Stimulated activated naive B cell treated with anti-CD40 and anti-IgM and Interleukin-4, amounts not matched to agents 10 μg/mL and 1 μg/mL and 100 μg/mL, for 72 hours (primary cell): Measurements from ENCODE around the gene PHACTR1.

Experiments
- ATAC-seq, 2 donors: fragments of 150-1000 bp; cut with Tn5 transposase; replicated peaks; 2 replicates each; pipeline ENCODE4 v1.10.0; 2021; ENCODE audit warnings: moderate library complexity in 1 of 2
- DNase-seq: peaks from one replicate; pipeline ENCODE4 v3.0.0; 2021
- H3K27ac Mint-ChIP-seq: one replicate; pipeline ENCODE4 v1.8.0; 2022; ENCODE audit warnings: mild to moderate bottlenecking, mixed read lengths
- H3K27me3 Mint-ChIP-seq, 2 donors: one replicate each; pipeline ENCODE4 v1.8.0; 2022; ENCODE audit warnings: mixed read lengths in 2 of 2
- H3K36me3 Mint-ChIP-seq, 2 donors: one replicate each; pipeline ENCODE4 v1.8.0; 2022; ENCODE audit warnings: mixed read lengths in 2 of 2, mild to moderate bottlenecking in 1 of 2
- H3K4me1 Mint-ChIP-seq, 2 donors: one replicate each; pipeline ENCODE4 v1.8.0; 2022; ENCODE audit warnings: mixed read lengths in 2 of 2, mild to moderate bottlenecking in 1 of 2
- H3K4me3 Mint-ChIP-seq, 2 donors: one replicate each; pipeline ENCODE4 v1.8.0; 2022; ENCODE audit warnings: mild to moderate bottlenecking in 2 of 2, mixed read lengths in 2 of 2, moderate library complexity in 1 of 2
- H3K9me3 Mint-ChIP-seq, 2 donors: one replicate each; pipeline ENCODE4 v1.8.0; 2022; ENCODE audit warnings: mixed read lengths in 2 of 2, mild to moderate bottlenecking in 1 of 2

The PHACTR1 gene

DNA sequence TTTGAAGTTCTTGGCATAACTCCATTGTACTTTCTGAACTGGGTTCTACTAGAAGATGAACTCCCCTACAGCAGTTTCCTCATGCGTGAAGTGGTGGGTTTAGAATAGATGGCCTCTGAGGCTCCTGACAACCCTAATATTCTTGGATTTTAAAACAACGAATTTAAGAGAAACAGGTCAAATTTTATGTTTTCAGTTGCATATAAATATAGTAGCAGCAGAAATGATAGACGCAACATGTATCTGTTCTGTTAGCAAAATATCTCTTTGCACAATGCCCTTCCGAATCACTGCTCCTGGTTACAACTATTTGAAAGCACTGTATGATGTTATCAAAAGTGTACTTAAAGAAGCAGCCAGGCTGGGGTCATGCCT is 364.6 kb downstream of the PHACTR1 start:
- DNase-seq (no peak), ATAC-seq (no peak)
- Mint-ChIP-seq H3K27ac (no peak overlapping the region), H3K27me3 (peaks cover 0 to 3% of the 10 kb centered on the region in 2 donors), H3K4me3 (no peak overlapping the region), H3K36me3 (no peaks in the 10 kb centered on the region), H3K4me1 (no peaks in the 10 kb centered on the region), H3K9me3 (peaks cover 2 to 4% of the 10 kb centered on the region in 2 donors)

- ATAC-seq (no peak), DNase-seq (no peak)
- H3K4me1 Mint-ChIP-seq: no peaks in the 10 kb centered on the region
- H3K9me3 Mint-ChIP-seq: peaks cover 3% of the 10 kb centered on the region in 2 donors
- no peaks in the 10 kb centered on the region for H3K36me3 Mint-ChIP-seq
- H3K4me3 Mint-ChIP-seq: no peak overlapping the region
- peak overlapping the region; percentile 6 for H3K27ac Mint-ChIP-seq
- H3K27me3 Mint-ChIP-seq: no peaks in the 10 kb centered on the region
These were observed 372.9 kb downstream of the PHACTR1 start for GRCh38 chr6:13089296-13089994.

DNA sequence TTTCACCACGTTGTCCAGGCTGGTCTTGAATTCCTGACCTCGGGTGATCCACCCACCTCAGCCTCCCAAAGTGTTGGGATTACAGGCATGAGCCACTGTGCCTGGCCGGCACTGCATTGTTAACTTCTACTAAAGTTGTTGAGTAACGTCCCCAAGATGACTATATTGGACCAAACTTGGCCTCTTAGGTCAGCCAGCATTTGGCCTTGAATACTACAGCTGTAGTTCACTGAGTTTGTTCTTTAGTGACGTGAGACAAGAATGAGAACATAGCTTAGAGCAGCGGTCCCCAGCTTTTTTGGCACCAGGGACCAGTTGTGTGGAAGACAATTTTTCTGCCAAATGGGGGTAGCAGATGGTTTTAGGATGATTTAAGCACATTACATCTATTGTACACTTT is 374.6 kb downstream of the PHACTR1 start:
- no peaks in the 10 kb centered on the region for H3K36me3 Mint-ChIP-seq
- H3K27me3 Mint-ChIP-seq: no peaks in the 10 kb centered on the region
- H3K27ac Mint-ChIP-seq: no peak overlapping the region
- ATAC-seq (no peak), DNase-seq (no peak)
- no peaks in the 10 kb centered on the region for H3K4me1 Mint-ChIP-seq
- H3K9me3 Mint-ChIP-seq: peaks cover 3% of the 10 kb centered on the region in 2 donors
- no peak overlapping the region for H3K4me3 Mint-ChIP-seq

GRCh38 chr6:13094781-13095425 is 378.3 kb downstream of the PHACTR1 start:
- Mint-ChIP-seq H3K36me3 (no peaks in the 10 kb centered on the region), H3K27ac (no peak overlapping the region), H3K4me3 (no peak overlapping the region), H3K27me3 (no peaks in the 10 kb centered on the region), H3K9me3 (no peaks in the 10 kb centered on the region), H3K4me1 (no peaks in the 10 kb centered on the region)
- no peak for ATAC-seq
- DNase-seq: no peak

- Mint-ChIP-seq H3K27ac (no peak overlapping the region), H3K27me3 (peaks cover 0 to 2% of the 10 kb centered on the region in 2 donors), H3K4me3 (no peak overlapping the region), H3K4me1 (no peaks in the 10 kb centered on the region), H3K36me3 (no peaks in the 10 kb centered on the region), H3K9me3 (no peaks in the 10 kb centered on the region)
- ATAC-seq: no peak
- no peak for DNase-seq
These were observed 379.5 kb downstream of the PHACTR1 start for GRCh38 chr6:13096084-13096483.

GRCh38 chr6:13097454-13097853 is 380.9 kb downstream of the PHACTR1 start:
- H3K27ac Mint-ChIP-seq: no peak overlapping the region
- no peaks in the 10 kb centered on the region for H3K4me1 Mint-ChIP-seq
- no peaks in the 10 kb centered on the region for H3K9me3 Mint-ChIP-seq
- peaks cover 0 to 6% of the 10 kb centered on the region in 2 donors for H3K27me3 Mint-ChIP-seq
- no peak for ATAC-seq
- H3K4me3 Mint-ChIP-seq: no peak overlapping the region
- DNase-seq: no peak
- no peaks in the 10 kb centered on the region for H3K36me3 Mint-ChIP-seq

DNA sequence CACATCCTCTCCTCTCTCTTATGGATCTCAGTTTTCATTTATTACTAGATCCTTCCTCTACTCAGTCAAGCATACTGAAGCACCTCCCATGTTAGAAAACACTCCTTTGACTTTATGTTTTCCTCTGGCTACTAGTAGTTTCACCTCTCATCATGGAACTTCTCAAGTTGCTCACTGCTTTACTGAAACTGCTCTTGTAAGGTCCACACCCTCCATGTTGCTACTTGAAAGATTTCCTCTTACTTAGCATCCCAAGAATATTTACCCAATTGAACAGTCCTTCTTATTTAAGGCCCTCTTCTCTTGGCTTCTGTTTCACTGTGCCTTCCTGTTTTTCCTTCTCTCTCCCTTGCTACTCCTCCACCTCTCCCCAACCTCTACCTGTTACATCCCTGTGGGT is 381.4 kb downstream of the PHACTR1 start:
- Mint-ChIP-seq H3K9me3 (no peaks in the 10 kb centered on the region), H3K27ac (no peak overlapping the region), H3K27me3 (peaks cover 0 to 6% of the 10 kb centered on the region in 2 donors), H3K36me3 (no peaks in the 10 kb centered on the region), H3K4me3 (no peak overlapping the region), H3K4me1 (no peaks in the 10 kb centered on the region)
- DNase-seq (no peak), ATAC-seq (no peak)

- DNase-seq (peak; percentile 28), ATAC-seq (peak; percentile 94 to 97)
- Mint-ChIP-seq H3K27me3 (peaks cover 0 to 6% of the 10 kb centered on the region in 2 donors), H3K4me1 (no peaks in the 10 kb centered on the region), H3K36me3 (no peaks in the 10 kb centered on the region), H3K4me3 (no peak overlapping the region), H3K9me3 (no peaks in the 10 kb centered on the region), H3K27ac (no peak overlapping the region)
These were observed 382.4 kb downstream of the PHACTR1 start for GRCh38 chr6:13098793-13099570.

GRCh38 chr6:13099771-13100170 is 383.2 kb downstream of the PHACTR1 start:
- H3K4me1 Mint-ChIP-seq: no peaks in the 10 kb centered on the region
- H3K9me3 Mint-ChIP-seq: no peaks in the 10 kb centered on the region
- H3K36me3 Mint-ChIP-seq: no peaks in the 10 kb centered on the region
- no peak overlapping the region for H3K4me3 Mint-ChIP-seq
- DNase-seq: no peak
- ATAC-seq: no peak
- H3K27me3 Mint-ChIP-seq: peaks cover 0 to 6% of the 10 kb centered on the region in 2 donors
- H3K27ac Mint-ChIP-seq: no peak overlapping the region

- no peaks in the 10 kb centered on the region for H3K36me3 Mint-ChIP-seq
- H3K27ac Mint-ChIP-seq: no peak overlapping the region
- no peaks in the 10 kb centered on the region for H3K4me1 Mint-ChIP-seq
These were observed 384.8 kb downstream of the PHACTR1 start for GRCh38 chr6:13101409-13101808.

DNA sequence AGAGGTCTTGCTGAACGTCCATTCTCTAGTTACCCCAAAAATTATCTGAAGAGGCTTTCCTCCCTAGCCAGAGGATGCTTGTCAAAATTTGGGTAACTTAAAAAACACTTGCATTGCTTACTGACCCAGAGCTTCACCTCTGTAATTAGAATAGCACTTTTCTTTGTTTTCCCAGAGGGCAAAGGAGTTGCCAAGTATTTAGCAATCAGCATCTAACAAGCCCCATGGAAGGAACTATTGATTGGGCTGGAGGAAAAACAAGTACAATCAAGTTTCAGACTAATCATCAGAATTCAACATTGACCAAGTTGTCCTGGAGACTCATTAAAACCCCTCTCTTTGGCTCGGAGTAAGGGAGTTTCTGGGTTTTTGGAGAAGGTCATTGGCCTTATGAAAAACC is 385.4 kb downstream of the PHACTR1 start:
- no peak overlapping the region for H3K27ac Mint-ChIP-seq
- H3K4me1 Mint-ChIP-seq: no peaks in the 10 kb centered on the region
- H3K4me3 Mint-ChIP-seq: no peak overlapping the region
- no peak for ATAC-seq
- H3K36me3 Mint-ChIP-seq: no peaks in the 10 kb centered on the region
- H3K9me3 Mint-ChIP-seq: no peaks in the 10 kb centered on the region
- DNase-seq: no peak
- peaks cover 0 to 6% of the 10 kb centered on the region in 2 donors for H3K27me3 Mint-ChIP-seq

More at GRCh38 chr6:13101409-13101808, 384.8 kb downstream of the PHACTR1 start:
- peaks cover 0 to 6% of the 10 kb centered on the region in 2 donors for H3K27me3 Mint-ChIP-seq
- DNase-seq (no peak), ATAC-seq (no peak)
- H3K4me3 Mint-ChIP-seq: no peak overlapping the region
- H3K9me3 Mint-ChIP-seq: no peaks in the 10 kb centered on the region

DNA sequence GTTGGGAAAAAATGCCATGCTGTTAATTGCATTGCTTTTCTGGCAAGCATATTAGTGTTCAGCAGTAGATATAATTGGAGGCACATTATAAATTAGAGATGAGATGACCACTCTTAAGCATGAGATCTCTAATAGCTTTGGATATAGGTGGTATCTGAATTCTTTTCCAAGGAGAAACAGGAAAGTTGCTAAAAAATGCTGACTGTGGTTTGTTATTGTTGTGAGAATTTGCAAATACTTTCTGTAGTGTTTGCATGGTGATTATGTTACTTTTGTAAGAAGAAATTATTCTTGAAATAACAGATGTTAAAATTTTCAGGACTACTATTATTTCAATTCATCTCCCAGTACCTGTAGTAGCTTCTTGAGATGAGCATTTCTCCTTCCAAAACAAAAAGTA is 386.6 kb downstream of the PHACTR1 start:
- H3K4me3 Mint-ChIP-seq: no peak overlapping the region
- H3K27ac Mint-ChIP-seq: no peak overlapping the region
- H3K36me3 Mint-ChIP-seq: no peaks in the 10 kb centered on the region
- H3K27me3 Mint-ChIP-seq: peaks cover 0 to 6% of the 10 kb centered on the region in 2 donors
- no peaks in the 10 kb centered on the region for H3K9me3 Mint-ChIP-seq
- ATAC-seq: no peak
- no peak for DNase-seq
- no peaks in the 10 kb centered on the region for H3K4me1 Mint-ChIP-seq

- no peak for DNase-seq
- H3K36me3 Mint-ChIP-seq: peaks cover 0 to 2% of the 10 kb centered on the region in 2 donors
- no peaks in the 10 kb centered on the region for H3K4me1 Mint-ChIP-seq
- peaks cover 3 to 6% of the 10 kb centered on the region in 2 donors for H3K9me3 Mint-ChIP-seq
- H3K27me3 Mint-ChIP-seq: peaks cover 0 to 6% of the 10 kb centered on the region in 2 donors
- ATAC-seq: no peak
- H3K27ac Mint-ChIP-seq: no peak overlapping the region
- H3K4me3 Mint-ChIP-seq: no peak overlapping the region
These were observed 388.6 kb downstream of the PHACTR1 start for GRCh38 chr6:13105139-13105538.

DNA sequence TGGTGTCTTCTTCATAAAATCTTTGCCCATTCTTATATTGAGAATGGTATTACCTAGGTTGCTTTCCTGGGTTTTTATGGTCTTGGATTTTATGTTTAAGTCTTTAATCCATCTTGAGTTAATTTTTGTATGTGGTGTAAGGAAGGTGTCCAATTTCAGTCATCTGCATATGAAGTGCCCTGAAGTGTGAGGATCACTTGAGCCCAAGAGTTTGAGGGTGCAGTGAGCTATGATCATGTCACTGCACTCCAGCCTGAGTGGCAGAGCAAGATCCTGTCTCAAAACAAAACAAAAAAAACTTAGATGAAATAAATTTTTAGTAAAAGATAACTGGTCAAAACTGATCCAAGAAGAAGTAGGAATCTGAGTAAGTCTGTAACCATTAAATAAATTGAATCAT is 396.4 kb downstream of the PHACTR1 start:
- no peak overlapping the region for H3K27ac Mint-ChIP-seq
- H3K36me3 Mint-ChIP-seq: peaks cover 3 to 4% of the 10 kb centered on the region in 2 donors
- peaks cover 0 to 13% of the 10 kb centered on the region in 2 donors for H3K27me3 Mint-ChIP-seq
- no peak overlapping the region for H3K4me3 Mint-ChIP-seq
- peaks cover 4 to 8% of the 10 kb centered on the region in 2 donors for H3K4me1 Mint-ChIP-seq
- ATAC-seq (no peak), DNase-seq (no peak)
- H3K9me3 Mint-ChIP-seq: peaks cover 5 to 17% of the 10 kb centered on the region in 2 donors
